ENCODE results near the gene AJUBA.
"Not testable (repeated sequence)": the region's sequence is repeated elsewhere in the genome, so short reads cannot be mapped to it uniquely, and the experiment has no call there.

The AJUBA gene

GRCh38 chr14:22965916-22966782 is 16.2 kb downstream of the AJUBA start:
- not testable (repeated sequence) for DNase-seq (ENCODE audit: low read depth); H3K4me3 ChIP-seq (ENCODE audit: low read depth, low read length)

- H3K4me3 ChIP-seq (ENCODE audit: low read depth, low read length): no peak overlapping the region
- DNase-seq (ENCODE audit: low read depth): no peak
These were observed 20.2 kb downstream of the AJUBA start for GRCh38 chr14:22962061-22962676.

- DNase-seq (ENCODE audit: low read depth): no peak
- H3K4me3 ChIP-seq (ENCODE audit: low read depth, low read length): peak overlapping the region; percentile 70
These were observed 26.4 kb downstream of the AJUBA start for GRCh38 chr14:22955702-22956569.

- no peak overlapping the region for H3K4me3 ChIP-seq (ENCODE audit: low read depth, low read length)
- DNase-seq (ENCODE audit: low read depth): no peak
These were observed 29.9 kb downstream of the AJUBA start for GRCh38 chr14:22952418-22952817.

- not testable (repeated sequence) for DNase-seq (ENCODE audit: low read depth)
These were observed 30.6 kb downstream of the AJUBA start for GRCh38 chr14:22951795-22952194.

GRCh38 chr14:22945642-22946041 is 36.7 kb downstream of the AJUBA start:
- H3K4me3 ChIP-seq (ENCODE audit: low read depth, low read length): no peak overlapping the region
- DNase-seq (ENCODE audit: low read depth): no peak

More at GRCh38 chr14:22951795-22952194, 30.6 kb downstream of the AJUBA start:
- H3K4me3 ChIP-seq (ENCODE audit: low read depth, low read length): not testable (repeated sequence)

GRCh38 chr14:22939684-22940083 is 42.7 kb downstream of the AJUBA start:
- H3K4me3 ChIP-seq (ENCODE audit: low read depth, low read length): no peak overlapping the region
- DNase-seq (ENCODE audit: low read depth): no peak

GRCh38 chr14:22935156-22935555 is 47.2 kb downstream of the AJUBA start:
- no peak for DNase-seq (ENCODE audit: low read depth)
- no peak overlapping the region for H3K4me3 ChIP-seq (ENCODE audit: low read depth, low read length)

- H3K4me3 ChIP-seq (ENCODE audit: low read depth, low read length): no peak overlapping the region
- no peak for DNase-seq (ENCODE audit: low read depth)
These were observed 50.2 kb downstream of the AJUBA start for GRCh38 chr14:22932146-22932545.

- DNase-seq (ENCODE audit: low read depth): no peak
These were observed 52.4 kb downstream of the AJUBA start for GRCh38 chr14:22929961-22930364.

GRCh38 chr14:22929104-22929960 is 53.0 kb downstream of the AJUBA start, which contains the start of gene PRMT5:
Gene PRMT5, minus strand, starts transcription at chr14:22929376. Its CDS starts 15 bp downstream, at chr14:22929361.
- peak; percentile 99 for DNase-seq (ENCODE audit: low read depth)
- peak within 1 kb of the TSS; percentile 87 for H3K4me3 ChIP-seq (ENCODE audit: low read depth, low read length)

More at GRCh38 chr14:22929961-22930364, 52.4 kb downstream of the AJUBA start:
- H3K4me3 ChIP-seq (ENCODE audit: low read depth, low read length): peak overlapping the region; percentile 52

GRCh38 chr14:22928237-22929103 is 53.9 kb downstream of the AJUBA start:
- no peak for DNase-seq (ENCODE audit: low read depth)
- peak overlapping the region; percentile 87 for H3K4me3 ChIP-seq (ENCODE audit: low read depth, low read length)

- DNase-seq (ENCODE audit: low read depth): no peak
- no peak overlapping the region for H3K4me3 ChIP-seq (ENCODE audit: low read depth, low read length)
These were observed 56.0 kb downstream of the AJUBA start for GRCh38 chr14:22926316-22926715.

GRCh38 chr14:22925513-22925912 is 56.8 kb downstream of the AJUBA start:
- no peak for DNase-seq (ENCODE audit: low read depth)
- H3K4me3 ChIP-seq (ENCODE audit: low read depth, low read length): no peak overlapping the region

- H3K4me3 ChIP-seq (ENCODE audit: low read depth, low read length): no peak overlapping the region
- DNase-seq (ENCODE audit: low read depth): no peak
These were observed 58.6 kb downstream of the AJUBA start for GRCh38 chr14:22923746-22924145.

- no peak overlapping the region for H3K4me3 ChIP-seq (ENCODE audit: low read depth, low read length)
- no peak for DNase-seq (ENCODE audit: low read depth)
These were observed 60.1 kb downstream of the AJUBA start for GRCh38 chr14:22922294-22922693.
